Measurements from ENCODE around the gene GPC6. TPM values are rescaled to one million over a fixed set of nuclear protein-coding genes. Genes with fewer than 3 reads are reported as not detected.

The GPC6 gene
- total RNA-seq, 3 donors from 2014 or later: 0.03 to 0.08 TPM; not detected in 1

DNA sequence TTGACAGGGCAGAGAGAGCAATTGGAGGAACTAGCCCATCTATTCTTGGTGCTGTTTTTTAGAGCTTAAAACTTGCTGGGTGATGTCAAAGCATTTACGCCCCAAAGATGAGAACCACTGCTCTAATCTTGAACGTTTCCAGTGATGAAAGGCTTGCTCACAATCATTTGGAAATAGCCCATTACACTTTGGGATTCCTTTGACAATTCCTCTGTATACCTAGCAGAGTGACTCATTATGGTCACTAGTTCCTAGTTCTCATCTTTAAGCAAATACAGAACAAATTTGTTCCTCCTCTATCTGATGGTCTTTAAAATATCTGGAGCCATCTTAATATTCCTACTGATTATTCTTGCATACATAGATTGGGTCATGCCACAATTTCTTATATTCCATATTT, 112.3 kb downstream of the GPC6 start:
- no peaks in the 10 kb centered on the region for H3K27me3 Mint-ChIP-seq (ENCODE audit: low read depth)
- no peak overlapping the region for H3K4me3 Mint-ChIP-seq
- no peak for ATAC-seq
- no peaks in the 10 kb centered on the region for H3K36me3 Mint-ChIP-seq (ENCODE audit: insufficient read depth)
- no peaks in the 10 kb centered on the region for H3K4me1 Mint-ChIP-seq (ENCODE audit: low read depth)
- no peaks in the 10 kb centered on the region for H3K9me3 Mint-ChIP-seq
- DNase-seq: no peak

- no peaks in the 10 kb centered on the region for H3K9me3 Mint-ChIP-seq
- ATAC-seq: no peak
- no peak for DNase-seq
- no peaks in the 10 kb centered on the region for H3K36me3 Mint-ChIP-seq (ENCODE audit: insufficient read depth)
- H3K27me3 Mint-ChIP-seq (ENCODE audit: low read depth): no peaks in the 10 kb centered on the region
- H3K4me1 Mint-ChIP-seq (ENCODE audit: low read depth): no peaks in the 10 kb centered on the region
- no peak overlapping the region for H3K4me3 Mint-ChIP-seq
Measured at GRCh38 chr13:93339550-93339949, 112.9 kb downstream of the GPC6 start.

DNA sequence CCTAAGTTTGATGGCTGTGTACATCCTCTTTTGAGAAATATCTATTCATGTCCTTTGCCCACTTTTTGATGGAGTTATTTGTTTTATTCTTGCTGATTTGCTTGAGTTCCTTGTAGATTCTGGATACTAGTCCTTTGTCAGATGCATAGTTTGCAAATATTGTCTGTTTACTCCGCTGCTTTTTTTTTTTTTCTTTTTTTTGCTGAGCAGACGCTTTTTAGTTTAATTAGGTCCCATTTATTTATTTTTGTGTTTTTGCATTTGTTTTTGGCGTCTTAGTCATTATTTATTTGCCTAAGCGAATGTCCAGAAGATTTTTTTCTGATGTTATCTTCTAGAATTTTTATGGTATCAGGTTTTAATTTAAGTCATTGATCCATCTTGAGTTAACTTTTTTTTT, 114.9 kb downstream of the GPC6 start:
- Mint-ChIP-seq H3K27me3 (ENCODE audit: low read depth) (no peaks in the 10 kb centered on the region), H3K36me3 (ENCODE audit: insufficient read depth) (no peaks in the 10 kb centered on the region), H3K4me3 (no peak overlapping the region), H3K9me3 (no peaks in the 10 kb centered on the region), H3K4me1 (ENCODE audit: low read depth) (no peaks in the 10 kb centered on the region)
- DNase-seq (no peak), ATAC-seq (no peak)

GRCh38 chr13:93343097-93343496, 116.5 kb downstream of the GPC6 start:
- no peak for DNase-seq
- no peaks in the 10 kb centered on the region for H3K27me3 Mint-ChIP-seq (ENCODE audit: low read depth)
- H3K4me1 Mint-ChIP-seq (ENCODE audit: low read depth): no peaks in the 10 kb centered on the region
- no peaks in the 10 kb centered on the region for H3K36me3 Mint-ChIP-seq (ENCODE audit: insufficient read depth)
- ATAC-seq: no peak
- no peaks in the 10 kb centered on the region for H3K9me3 Mint-ChIP-seq
- H3K4me3 Mint-ChIP-seq: no peak overlapping the region

- H3K4me3 Mint-ChIP-seq: no peak overlapping the region
- ATAC-seq: no peak
Measured at GRCh38 chr13:93344048-93344705, 117.6 kb downstream of the GPC6 start.

GRCh38 chr13:93345024-93345423, 118.4 kb downstream of the GPC6 start:
- ATAC-seq: no peak
- no peak for DNase-seq
- no peaks in the 10 kb centered on the region for H3K9me3 Mint-ChIP-seq
- H3K27me3 Mint-ChIP-seq (ENCODE audit: low read depth): no peaks in the 10 kb centered on the region
- no peak overlapping the region for H3K4me3 Mint-ChIP-seq
- H3K4me1 Mint-ChIP-seq (ENCODE audit: low read depth): no peaks in the 10 kb centered on the region
- no peaks in the 10 kb centered on the region for H3K36me3 Mint-ChIP-seq (ENCODE audit: insufficient read depth)

More at GRCh38 chr13:93344048-93344705, 117.6 kb downstream of the GPC6 start:
- Mint-ChIP-seq H3K27me3 (ENCODE audit: low read depth) (no peaks in the 10 kb centered on the region), H3K4me1 (ENCODE audit: low read depth) (no peaks in the 10 kb centered on the region), H3K9me3 (no peaks in the 10 kb centered on the region), H3K36me3 (ENCODE audit: insufficient read depth) (no peaks in the 10 kb centered on the region)
- no peak for DNase-seq

DNA sequence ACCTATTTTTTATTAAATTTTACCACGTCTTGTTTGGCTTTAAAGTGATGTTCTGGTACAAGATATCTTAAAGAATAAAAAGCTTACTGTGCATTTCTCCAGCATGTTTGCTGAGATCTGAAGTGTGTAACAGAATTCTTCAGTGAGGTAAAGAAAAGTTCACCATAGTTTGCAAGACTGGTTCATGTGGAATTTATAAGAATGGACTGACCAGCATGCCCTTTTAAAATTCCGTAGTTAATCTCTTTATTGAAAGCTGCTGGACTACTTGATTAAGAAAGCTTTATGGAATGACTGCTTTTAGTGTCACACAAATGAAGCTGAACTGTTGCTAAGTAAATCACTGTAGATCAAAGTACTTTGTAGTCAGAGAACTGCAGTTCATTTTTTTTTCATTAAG, 119.2 kb downstream of the GPC6 start:
- H3K4me1 Mint-ChIP-seq (ENCODE audit: low read depth): no peaks in the 10 kb centered on the region
- no peak for ATAC-seq

GRCh38 chr13:93352616-93353015, 126.0 kb downstream of the GPC6 start:
- no peaks in the 10 kb centered on the region for H3K36me3 Mint-ChIP-seq (ENCODE audit: insufficient read depth)
- ATAC-seq: no peak
- no peak for DNase-seq
- H3K4me1 Mint-ChIP-seq (ENCODE audit: low read depth): no peaks in the 10 kb centered on the region
- peaks cover 10% of the 10 kb centered on the region for H3K9me3 Mint-ChIP-seq
- no peaks in the 10 kb centered on the region for H3K27me3 Mint-ChIP-seq (ENCODE audit: low read depth)
- H3K4me3 Mint-ChIP-seq: no peak overlapping the region

More for the DNA sequence above, 119.2 kb downstream of the GPC6 start:
- no peaks in the 10 kb centered on the region for H3K36me3 Mint-ChIP-seq (ENCODE audit: insufficient read depth)
- H3K4me3 Mint-ChIP-seq: no peak overlapping the region
- H3K27me3 Mint-ChIP-seq (ENCODE audit: low read depth): no peaks in the 10 kb centered on the region
- no peak for DNase-seq
- H3K9me3 Mint-ChIP-seq: no peaks in the 10 kb centered on the region

DNA sequence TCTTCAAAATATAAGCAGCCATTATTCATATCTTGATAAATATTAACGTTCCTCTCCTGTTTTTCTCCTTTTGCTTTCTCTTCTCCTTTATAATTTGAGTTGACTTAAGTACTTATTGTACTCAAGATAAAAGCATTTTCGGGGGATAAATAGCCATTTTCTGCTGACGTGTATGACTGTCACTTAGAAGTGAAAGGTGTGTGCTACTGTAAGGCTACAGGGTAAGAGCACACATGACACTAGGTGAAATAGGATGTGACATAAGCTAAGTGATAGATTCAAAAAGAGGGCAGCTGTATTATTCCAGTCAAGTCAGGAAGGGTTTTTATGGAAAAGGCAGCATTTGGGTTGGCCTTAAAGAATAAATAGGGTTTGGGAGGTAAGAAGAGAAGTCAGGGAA, 128.5 kb downstream of the GPC6 start:
- Mint-ChIP-seq H3K27me3 (ENCODE audit: low read depth) (no peaks in the 10 kb centered on the region), H3K4me1 (ENCODE audit: low read depth) (no peaks in the 10 kb centered on the region), H3K9me3 (peaks cover 10% of the 10 kb centered on the region), H3K36me3 (ENCODE audit: insufficient read depth) (no peaks in the 10 kb centered on the region), H3K4me3 (no peak overlapping the region)
- ATAC-seq (no peak), DNase-seq (no peak)

DNA sequence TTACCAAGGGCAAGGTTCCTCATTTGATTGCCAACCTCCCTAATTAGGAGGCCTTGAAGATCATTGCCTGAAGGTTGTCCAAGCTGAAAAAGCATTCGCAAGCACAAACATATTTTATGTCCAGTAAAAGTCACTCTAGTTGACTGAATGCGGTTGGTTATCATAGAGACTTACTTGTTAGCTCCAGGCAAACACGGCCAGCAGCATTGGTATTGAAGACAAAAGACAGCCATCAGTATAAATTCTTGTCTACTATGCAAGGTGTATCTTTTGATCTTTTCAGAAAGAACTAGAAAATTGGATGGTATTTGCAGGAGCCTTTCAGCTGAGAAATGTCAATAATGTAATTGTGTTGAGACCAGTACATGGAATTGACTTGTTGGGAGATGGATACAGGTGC, 129.9 kb downstream of the GPC6 start:
- Mint-ChIP-seq H3K4me3 (no peak overlapping the region), H3K27me3 (ENCODE audit: low read depth) (no peaks in the 10 kb centered on the region), H3K36me3 (ENCODE audit: insufficient read depth) (no peaks in the 10 kb centered on the region), H3K4me1 (ENCODE audit: low read depth) (no peaks in the 10 kb centered on the region), H3K9me3 (peaks cover 10% of the 10 kb centered on the region)
- ATAC-seq (no peak), DNase-seq (no peak)

DNA sequence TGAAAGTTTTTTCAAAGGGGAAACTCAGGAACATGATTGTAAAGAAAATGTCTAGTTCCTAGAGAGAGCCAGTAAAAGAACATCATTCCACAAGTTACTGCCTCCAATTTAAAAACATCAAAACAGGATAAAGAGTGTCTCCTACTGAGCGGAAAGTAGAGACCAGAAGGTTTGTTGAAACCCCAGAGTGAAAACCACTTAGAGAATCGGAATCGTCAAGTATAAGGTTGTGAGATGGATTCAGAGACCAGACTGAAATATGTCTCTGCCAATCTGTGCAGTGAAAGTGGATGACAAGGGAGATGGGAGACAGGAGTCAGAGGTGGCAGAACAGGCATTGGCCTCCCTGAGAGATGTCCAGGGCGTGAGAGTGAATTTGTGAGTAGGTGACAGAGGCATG, 133.4 kb downstream of the GPC6 start:
- ATAC-seq (no peak), DNase-seq (no peak)
- H3K36me3 Mint-ChIP-seq (ENCODE audit: insufficient read depth): no peaks in the 10 kb centered on the region
- no peak overlapping the region for H3K4me3 Mint-ChIP-seq
- H3K9me3 Mint-ChIP-seq: peaks cover 16% of the 10 kb centered on the region
- no peaks in the 10 kb centered on the region for H3K27me3 Mint-ChIP-seq (ENCODE audit: low read depth)
- no peaks in the 10 kb centered on the region for H3K4me1 Mint-ChIP-seq (ENCODE audit: low read depth)

DNA sequence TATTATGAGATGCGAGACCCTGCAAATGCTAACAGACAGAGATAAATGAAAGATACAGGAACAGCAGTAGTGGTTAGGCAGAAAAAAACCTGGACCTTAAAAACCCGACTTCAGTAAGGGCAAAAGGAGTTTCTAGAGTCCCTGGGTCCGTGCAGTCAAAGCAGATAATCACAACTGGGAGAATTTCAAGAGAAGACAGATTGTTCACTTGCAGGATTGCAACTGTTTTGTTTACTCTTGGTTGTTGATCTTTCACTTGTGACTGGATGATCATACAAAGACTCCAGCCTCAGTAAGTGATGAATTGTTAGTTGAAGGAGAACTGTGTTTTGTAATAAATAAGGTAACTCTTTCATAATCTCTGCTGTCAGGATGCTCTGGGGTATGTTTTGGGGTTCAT, 135.1 kb downstream of the GPC6 start:
- no peaks in the 10 kb centered on the region for H3K4me1 Mint-ChIP-seq (ENCODE audit: low read depth)
- peaks cover 10% of the 10 kb centered on the region for H3K9me3 Mint-ChIP-seq
- DNase-seq: no peak
- no peak overlapping the region for H3K4me3 Mint-ChIP-seq
- H3K27me3 Mint-ChIP-seq (ENCODE audit: low read depth): no peaks in the 10 kb centered on the region
- no peak for ATAC-seq
- no peaks in the 10 kb centered on the region for H3K36me3 Mint-ChIP-seq (ENCODE audit: insufficient read depth)

- Mint-ChIP-seq H3K9me3 (peaks cover 10% of the 10 kb centered on the region), H3K36me3 (ENCODE audit: insufficient read depth) (no peaks in the 10 kb centered on the region), H3K27me3 (ENCODE audit: low read depth) (no peaks in the 10 kb centered on the region), H3K4me3 (no peak overlapping the region), H3K4me1 (ENCODE audit: low read depth) (no peaks in the 10 kb centered on the region)
- ATAC-seq (no peak), DNase-seq (no peak)
Measured at GRCh38 chr13:93364166-93364565, 137.6 kb downstream of the GPC6 start.

- Mint-ChIP-seq H3K9me3 (peaks cover 10% of the 10 kb centered on the region), H3K4me1 (ENCODE audit: low read depth) (no peaks in the 10 kb centered on the region), H3K27me3 (ENCODE audit: low read depth) (peaks cover 6% of the 10 kb centered on the region), H3K4me3 (no peak overlapping the region), H3K36me3 (ENCODE audit: insufficient read depth) (no peaks in the 10 kb centered on the region)
- no peak for DNase-seq
- ATAC-seq: no peak
Measured at GRCh38 chr13:93368296-93368695, 141.7 kb downstream of the GPC6 start.

DNA sequence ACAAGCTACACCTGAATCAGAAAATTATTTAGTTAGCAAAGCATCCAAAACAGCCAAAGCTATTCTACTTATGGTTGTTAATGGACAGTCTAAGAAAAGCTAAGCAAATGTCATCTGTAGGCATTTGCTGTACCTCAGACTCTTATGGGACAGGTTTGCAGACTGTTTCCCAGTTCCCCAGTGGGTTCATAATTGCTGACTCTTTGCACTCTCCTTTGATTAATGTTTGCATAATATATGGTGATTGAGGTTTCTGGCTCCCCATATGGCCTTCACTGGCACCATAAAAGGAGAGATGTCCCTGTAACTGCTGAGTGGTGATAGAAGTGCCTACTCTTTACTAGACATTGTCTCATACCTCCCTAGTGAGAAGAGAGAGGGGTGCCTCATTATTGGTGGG, 142.1 kb downstream of the GPC6 start:
- H3K36me3 Mint-ChIP-seq (ENCODE audit: insufficient read depth): no peaks in the 10 kb centered on the region
- ATAC-seq (no peak), DNase-seq (no peak)
- H3K9me3 Mint-ChIP-seq: peaks cover 10% of the 10 kb centered on the region
- no peak overlapping the region for H3K4me3 Mint-ChIP-seq
- no peaks in the 10 kb centered on the region for H3K4me1 Mint-ChIP-seq (ENCODE audit: low read depth)
- peaks cover 6% of the 10 kb centered on the region for H3K27me3 Mint-ChIP-seq (ENCODE audit: low read depth)

GRCh38 chr13:93372856-93373255, 146.2 kb downstream of the GPC6 start:
- Mint-ChIP-seq H3K36me3 (ENCODE audit: insufficient read depth) (no peaks in the 10 kb centered on the region), H3K27me3 (ENCODE audit: low read depth) (peaks cover 6% of the 10 kb centered on the region), H3K4me1 (ENCODE audit: low read depth) (no peaks in the 10 kb centered on the region), H3K4me3 (no peak overlapping the region), H3K9me3 (no peaks in the 10 kb centered on the region)
- ATAC-seq: no peak
- no peak for DNase-seq
